NCI-H2107 treated with DMSO at 0.1 percent for 48 hours (cell line): ENCODE measurements around the gene SGTA.
"Not testable (repeated sequence)": the region's sequence is repeated elsewhere in the genome, so short reads cannot be mapped to it uniquely, and the experiment has no call there.

Experiments
- DNase-seq: peaks from one replicate; lab custom pipeline; 2025; ENCODE audit not compliant: unreplicated experiment; lab: John Stamatoyannopoulos, UW

The SGTA gene

DNA sequence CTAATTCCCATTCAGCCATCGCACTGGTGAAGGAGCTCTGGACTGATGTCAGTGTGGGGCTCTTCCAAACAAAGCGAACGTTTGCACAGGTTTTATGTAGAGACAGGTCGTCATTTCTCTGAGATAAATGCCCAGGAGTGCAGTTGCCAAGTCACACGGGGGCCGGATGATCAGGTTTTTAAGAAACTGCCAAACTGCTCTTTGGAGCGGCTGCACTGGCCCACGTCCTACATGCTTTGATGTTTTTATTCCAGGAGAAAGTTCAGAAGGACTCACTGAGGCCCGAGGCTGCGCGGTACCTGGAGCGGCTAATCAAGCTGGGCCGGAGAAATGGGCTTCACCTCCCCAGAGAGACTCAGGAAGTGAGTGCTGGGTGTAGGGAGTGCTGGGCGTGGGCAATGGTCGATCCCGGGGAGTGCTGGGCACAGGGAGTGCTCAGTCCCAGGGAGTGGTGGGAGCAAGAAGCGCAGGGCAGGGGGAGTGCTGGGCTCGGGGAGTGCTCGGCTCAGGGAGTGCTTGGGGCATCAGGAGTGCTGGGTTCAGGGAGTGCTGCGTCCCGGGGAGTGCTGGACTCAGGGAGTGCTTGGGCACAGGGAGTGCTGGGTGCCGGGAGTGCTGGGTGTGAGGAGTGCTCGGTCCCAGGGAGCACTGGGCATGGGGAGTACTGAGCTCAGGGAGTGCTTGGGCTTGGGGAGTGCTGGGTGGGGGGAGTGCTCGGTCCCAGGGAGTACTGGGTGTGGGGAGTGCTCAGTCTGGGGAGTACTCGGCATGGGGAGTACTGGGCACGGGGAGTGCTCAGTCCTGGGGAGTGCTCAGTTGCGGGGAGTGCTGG lies 13.0 kb upstream of the SGTA start:
- no peak for DNase-seq

DNA sequence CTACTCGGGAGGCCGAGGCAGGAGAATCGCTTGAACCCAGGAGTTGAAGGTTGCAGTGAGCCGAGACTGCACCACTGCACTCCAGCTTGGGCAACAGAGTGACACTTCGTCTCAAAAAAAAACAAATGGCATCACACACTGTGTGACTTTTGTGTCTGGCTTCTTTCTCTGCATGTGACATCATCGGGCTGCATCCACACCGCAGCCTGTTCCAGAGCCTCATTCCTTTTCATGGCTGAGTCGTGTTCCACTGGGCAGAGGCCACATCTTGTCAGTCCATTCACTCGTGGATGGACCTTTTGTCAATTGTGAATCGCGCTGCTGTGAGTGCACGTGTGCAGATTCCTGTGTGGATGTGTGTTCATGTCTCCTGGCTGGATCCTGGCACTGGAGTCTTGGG lies 10.5 kb upstream of the SGTA start:
- no peak for DNase-seq

DNA sequence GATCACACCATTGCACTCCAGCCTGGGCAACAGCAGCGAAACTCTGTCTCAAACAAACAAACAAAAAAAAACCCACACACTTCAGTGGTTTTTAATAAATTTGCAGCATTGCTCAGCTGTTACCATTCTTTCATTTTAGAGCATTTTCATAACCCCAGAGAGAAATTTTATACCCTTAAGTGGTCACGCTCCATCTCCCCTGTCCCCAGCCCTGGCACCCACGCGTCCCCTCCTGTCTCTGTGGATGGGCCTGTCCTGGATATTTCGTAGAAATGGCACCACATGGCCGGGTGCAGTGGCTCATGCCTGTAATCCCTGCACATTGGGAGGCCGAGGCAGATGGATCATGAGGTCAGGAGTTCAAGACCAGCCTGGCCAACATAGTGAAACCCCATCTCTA lies 10.1 kb upstream of the SGTA start:
- no peak for DNase-seq

GRCh38 chr19:2792666-2793065 lies 9.6 kb upstream of the SGTA start:
- not testable (repeated sequence) for DNase-seq

- no peak for DNase-seq
These were observed 8.8 kb upstream of the SGTA start for GRCh38 chr19:2791876-2792275.

GRCh38 chr19:2791440-2791839 lies 8.4 kb upstream of the SGTA start:
- no peak for DNase-seq

GRCh38 chr19:2790557-2791271 lies 7.6 kb upstream of the SGTA start:
- no peak for DNase-seq

GRCh38 chr19:2790194-2790556 lies 7.1 kb upstream of the SGTA start:
- no peak for DNase-seq

DNA sequence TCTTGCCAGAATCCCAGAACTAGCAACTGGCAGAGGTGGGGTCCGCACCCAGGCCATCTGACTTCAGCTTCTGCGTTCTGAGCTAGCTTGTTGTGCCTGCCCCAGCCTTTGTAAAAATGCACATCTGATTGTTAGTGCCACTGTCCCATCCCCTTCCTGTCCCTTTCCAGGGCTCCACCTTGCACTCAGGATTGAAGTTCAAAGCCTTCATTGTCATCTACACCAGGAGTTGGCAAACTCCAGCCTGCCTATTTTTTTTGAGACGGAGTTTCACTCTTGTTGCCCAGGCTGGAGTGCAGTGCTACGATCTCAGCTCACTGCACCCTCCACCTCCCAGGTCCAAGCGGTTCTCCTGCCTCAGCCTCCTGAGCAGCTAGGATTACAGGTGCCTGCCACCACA lies 5.2 kb upstream of the SGTA start:
- DNase-seq, result no peak

- no peak for DNase-seq
These were observed 4.0 kb upstream of the SGTA start for GRCh38 chr19:2787115-2787514.

DNA sequence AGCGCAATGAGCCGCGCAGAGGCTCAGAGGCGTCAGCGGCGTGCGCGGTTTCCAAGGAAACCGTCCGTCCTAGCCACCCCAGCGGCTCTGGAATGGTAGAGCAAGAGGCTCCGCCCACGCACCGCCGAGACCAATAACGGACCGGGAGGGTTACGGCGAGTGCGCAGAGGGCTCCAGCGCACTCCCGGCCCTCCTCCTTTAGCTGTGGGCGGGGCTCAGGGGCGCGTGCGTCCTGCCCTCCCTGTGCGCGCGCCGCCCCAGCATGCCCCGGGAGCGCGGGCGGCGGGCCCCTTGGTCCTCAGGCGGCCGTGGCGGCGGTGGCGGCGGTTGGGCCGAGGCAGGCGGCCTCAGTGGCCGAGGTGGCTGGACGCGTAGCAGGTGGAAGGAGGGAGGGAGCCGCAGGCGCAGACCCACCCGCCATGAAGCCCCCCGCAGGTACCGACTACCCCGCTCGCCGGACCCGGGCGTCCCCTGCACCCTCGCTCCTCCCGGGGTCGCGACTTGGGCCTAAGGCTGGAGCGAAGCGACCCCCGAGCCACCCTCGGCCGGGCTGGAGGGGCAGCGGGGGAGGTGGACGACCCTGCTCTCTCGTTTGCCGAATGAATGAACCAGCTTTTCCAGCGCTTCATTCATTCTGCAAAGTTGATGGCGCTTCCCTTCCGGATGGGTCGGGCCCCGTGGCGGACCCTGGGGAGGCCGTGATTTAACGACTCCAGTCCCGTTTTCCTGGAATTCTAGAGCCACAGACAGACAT lies 2.3 kb upstream of the SGTA start, which contains the start of gene THOP1:
Gene THOP1 (plus strand): TSS at position 260 of the 754 bp plus-strand sequence. CDS start 160 bp downstream, at position 420.
- peak; percentile 92 for DNase-seq

- DNase-seq, result peak; percentile 57
These were observed 690 bp upstream of the SGTA start for GRCh38 chr19:2783781-2784145.

DNA sequence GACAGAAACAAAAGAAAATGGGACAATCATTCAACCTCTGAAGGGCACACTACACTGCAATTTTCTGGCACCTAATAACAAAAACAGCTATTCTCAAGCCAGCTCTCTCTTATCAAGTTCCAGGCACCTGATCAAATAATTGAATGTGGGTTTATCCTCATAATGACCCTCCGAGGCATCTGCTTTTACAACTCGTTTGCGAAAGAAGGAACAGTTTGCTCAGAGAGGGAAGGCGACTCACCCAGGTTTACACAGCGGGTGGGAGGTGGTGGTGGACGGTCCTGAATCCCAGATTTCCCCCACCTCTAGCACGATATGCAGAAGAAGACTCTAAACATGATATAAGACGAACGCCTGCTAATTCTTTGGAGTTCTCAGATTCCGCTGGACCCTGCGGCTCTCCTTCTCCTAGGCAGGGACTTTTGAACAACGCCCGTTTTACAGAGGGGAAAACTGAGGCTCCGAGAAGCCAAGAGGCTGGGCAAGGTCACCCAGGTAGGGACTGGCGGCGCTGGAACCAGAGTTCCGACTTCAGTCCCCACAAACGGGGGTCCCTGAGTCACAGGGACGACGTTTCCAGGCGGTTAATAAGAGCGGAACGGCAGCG lies 641 bp downstream of the SGTA start:
- no peak for DNase-seq

- no peak for DNase-seq
These were observed 2.8 kb downstream of the SGTA start for GRCh38 chr19:2780284-2780683.

- no peak for DNase-seq
These were observed 3.8 kb downstream of the SGTA start for GRCh38 chr19:2779121-2779740.

DNA sequence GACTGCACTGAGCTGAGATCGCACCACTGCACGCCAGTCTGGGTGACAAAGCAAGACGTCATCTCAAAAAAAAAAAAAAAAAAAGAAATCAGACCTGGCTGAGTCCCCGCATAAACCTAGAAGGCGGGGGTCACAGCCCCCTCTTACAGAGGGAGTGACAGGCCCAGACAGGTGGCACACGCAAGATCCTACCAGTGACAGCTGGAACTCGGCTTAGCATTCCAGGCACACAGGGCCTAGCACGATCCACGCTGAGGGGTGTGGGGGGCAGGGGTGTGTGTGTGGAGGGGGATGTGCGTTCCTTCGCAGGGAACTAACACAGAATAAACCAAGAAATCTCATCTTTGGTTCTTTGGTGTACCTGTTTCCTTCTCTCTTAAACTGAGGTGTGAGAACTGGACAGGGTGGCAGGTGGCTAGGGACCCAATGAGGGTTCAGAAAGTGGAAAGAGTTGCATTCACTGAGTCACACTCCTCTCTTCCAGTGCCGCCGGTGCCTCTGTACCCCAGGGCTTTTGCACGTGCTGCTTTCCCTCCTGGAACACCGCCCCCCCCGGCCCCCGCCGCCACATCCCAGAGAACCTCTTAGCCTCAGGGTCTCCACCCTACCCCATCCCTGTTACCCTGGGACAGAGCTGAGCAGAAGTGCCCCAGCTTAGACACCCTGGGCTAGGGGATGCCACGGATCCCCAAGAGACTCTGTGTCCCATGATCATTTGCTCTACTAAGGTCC lies 5.0 kb downstream of the SGTA start:
- DNase-seq, result no peak

DNA sequence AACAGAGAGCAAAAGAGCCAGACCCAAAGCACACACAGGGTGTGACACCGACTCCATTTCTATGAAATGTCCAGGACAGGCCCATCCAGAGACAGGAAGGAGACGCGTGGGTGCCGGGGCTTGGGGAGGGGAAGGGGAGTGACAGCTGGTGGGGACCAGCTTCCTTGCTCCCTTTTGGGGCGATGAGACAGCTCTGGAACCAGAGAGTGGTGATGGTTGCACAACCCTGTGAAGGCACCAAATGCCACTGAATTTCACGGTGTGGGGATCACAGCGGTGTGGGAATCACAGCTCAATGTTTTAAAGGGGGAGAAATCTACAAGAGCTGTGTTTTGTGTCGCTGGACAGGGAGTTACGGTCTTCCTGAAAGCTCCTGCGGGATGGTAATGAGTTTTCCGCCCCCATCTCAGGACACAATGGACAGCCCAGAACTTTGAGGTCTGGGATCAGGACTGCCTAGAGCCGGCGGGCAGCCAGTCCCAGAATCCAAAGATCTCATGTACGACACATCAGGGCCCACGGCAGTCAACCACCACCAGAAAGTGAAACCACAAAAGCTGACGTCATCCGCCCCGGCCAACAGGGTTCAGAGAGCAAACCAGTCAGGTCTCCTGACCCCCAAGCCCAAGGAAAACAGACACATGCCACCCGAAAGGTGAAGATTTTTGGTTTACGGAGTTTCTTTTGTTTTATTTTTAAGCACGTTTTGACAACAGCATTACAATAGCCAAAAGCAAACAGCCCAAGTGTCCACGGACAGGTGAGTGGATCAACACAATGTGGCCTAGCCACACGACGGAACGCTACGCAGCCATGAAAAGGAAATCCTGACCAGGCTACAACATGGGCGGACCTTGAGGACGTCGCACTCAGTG lies 7.3 kb downstream of the SGTA start:
- DNase-seq, result no peak

DNA sequence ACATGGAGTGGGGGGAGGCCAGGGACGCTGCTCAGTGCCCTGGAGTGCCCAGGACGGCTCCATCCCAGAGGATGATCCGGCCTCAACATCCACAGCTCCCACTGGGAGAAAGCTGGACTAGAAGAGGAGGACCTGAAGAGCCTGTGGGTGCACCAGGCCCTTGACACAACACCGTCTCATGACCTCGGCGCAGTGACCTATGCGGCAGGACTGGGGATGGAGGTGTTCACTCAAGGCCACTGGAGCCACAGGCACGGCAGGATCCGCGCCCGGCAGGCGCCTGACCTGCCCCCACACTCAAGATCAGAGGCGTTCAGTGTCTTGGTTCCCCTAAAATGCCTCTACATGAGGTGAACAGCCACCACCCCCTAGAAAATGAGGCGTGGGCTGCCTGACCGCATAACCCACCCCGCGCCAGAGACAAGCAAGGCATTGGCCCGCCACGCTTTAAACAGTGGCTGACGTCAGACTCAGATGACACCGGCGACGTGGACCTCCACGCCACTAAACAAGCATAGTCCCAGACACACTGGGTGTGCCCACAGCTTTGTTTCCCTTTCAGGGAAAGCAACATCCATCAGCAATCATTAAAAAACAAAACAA lies 8.0 kb downstream of the SGTA start:
- no peak for DNase-seq
